Epithelial cell of esophagus (primary cell): ENCODE measurements around the gene OVCA2.

Experiments
- DNase-seq: peaks from one replicate; pipeline ENCODE4 v3.0.0; 2010; ENCODE audit warnings: low read depth
- H3K4me3 ChIP-seq: 2 replicates; pipeline ENCODE4 v1.5.1; 2011; ENCODE audit warnings: mild to moderate bottlenecking, low read length, control low read depth
- TF ChIP-seq, protein P1 (sequence below): IDR thresholded peaks from 2 replicates; pipeline ENCODE4 v1.5.1; 2011; ENCODE audit warnings: low read depth, mild to moderate bottlenecking, low read length, control low read depth, inconsistent platforms; ENCODE audit not compliant: insufficient read depth; ENCODE audit errors: missing control alignments

Gene OVCA2

DNA sequence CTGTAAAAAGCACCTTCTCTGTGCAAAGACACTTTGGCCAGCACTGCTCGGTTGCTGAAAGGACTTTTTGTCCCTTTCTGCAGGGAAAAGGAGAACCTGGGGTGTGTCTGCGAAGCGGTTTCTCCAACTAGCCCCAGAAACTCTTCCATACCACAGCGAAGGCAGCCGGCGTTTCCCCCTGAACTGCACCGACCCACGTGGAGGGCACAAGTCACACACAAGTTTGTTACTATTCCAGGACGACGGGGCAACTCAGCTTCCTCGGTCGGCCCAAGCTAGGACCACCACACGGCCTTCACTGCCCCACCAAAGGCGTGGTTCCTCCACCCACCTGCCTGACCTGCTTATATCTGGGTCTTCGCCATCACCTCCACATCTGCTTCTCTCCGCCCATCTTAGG lies 18.6 kb upstream of the OVCA2 start:
- H3K4me3 ChIP-seq: no peak overlapping the region
- no peak for DNase-seq
- TF ChIP-seq, protein P1, sequence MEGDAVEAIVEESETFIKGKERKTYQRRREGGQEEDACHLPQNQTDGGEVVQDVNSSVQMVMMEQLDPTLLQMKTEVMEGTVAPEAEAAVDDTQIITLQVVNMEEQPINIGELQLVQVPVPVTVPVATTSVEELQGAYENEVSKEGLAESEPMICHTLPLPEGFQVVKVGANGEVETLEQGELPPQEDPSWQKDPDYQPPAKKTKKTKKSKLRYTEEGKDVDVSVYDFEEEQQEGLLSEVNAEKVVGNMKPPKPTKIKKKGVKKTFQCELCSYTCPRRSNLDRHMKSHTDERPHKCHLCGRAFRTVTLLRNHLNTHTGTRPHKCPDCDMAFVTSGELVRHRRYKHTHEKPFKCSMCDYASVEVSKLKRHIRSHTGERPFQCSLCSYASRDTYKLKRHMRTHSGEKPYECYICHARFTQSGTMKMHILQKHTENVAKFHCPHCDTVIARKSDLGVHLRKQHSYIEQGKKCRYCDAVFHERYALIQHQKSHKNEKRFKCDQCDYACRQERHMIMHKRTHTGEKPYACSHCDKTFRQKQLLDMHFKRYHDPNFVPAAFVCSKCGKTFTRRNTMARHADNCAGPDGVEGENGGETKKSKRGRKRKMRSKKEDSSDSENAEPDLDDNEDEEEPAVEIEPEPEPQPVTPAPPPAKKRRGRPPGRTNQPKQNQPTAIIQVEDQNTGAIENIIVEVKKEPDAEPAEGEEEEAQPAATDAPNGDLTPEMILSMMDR: no peak

DNA sequence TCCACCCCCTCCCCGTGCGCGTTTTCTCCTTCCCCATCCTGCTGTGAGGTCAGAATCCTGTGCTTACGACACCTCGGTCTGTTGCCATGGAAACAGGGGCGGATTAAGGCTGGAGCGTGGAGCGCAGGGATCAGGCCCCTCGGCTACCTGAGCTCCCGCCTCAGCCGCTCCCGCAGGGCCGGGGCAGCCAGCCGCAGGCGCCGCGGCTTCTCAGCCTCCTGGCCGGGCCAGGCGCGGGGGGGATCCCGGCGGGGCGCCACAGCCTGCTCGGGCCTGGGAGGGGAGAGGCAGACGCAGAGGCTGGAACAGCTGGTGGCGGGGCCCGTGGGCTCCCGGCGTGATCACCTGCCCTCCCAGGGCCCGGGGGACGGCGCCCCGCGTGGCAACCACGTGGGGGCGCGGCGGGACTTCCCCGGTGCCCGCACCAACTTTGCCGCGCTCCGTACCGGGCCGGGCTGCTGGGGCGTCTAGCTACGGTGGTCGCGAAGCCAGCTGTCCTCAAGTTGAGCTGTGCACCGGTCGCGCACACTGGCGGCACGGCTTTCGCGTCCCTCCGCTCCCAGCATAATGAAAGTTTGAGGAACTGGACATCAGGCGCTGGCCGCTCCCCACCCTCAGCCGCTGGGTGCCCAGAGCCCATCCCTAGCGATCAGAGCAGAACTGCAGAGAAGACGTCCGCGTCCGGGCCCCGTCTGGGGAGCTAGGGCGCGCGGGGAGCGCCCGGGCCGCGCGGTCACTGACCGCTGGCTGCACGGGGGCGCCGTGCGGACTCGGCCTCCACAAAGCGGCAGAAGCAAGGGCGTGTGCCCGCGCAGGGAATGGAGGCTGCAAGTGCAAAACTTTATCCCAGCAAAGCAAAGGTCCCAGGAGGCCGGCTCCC lies 17.9 kb upstream of the OVCA2 start:
- H3K4me3 ChIP-seq: peak overlapping the region; percentile 66
- peak; percentile 41 for DNase-seq
- TF ChIP-seq, protein P1: no peak

DNA sequence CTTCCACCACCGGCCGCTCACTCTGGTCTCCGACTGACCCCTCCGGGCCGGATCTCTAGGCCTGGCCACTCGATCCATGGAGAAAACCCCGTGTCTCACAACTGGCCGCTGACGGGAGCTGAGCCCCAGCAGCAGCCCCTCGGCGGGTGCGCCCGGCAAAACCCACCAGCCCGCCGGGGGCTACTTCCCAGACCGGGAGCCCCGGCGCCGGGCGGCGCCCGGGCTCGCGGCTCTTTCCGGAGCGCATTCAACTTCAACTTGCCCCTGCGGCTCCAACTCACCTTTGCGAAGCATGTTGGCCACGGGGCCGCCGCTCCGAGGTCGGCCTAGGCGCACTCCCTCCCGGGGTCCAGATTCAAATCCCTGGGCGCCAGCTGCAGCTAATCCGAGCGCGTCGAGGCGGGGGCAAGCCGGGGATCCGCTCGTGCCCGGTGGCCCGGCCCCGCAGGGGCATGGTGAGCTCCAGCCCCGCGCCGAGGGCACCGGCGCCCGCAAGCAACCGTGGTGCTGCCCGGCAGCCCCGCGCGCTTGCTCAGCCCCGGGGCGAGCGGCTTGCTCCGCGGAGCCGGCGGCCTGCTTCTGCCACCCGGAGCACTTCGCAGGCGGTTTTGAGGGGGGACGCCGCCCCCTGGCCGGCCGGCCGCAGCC lies 17.1 kb upstream of the OVCA2 start:
- TF ChIP-seq, protein P1: no peak
- DNase-seq: no peak
- H3K4me3 ChIP-seq: peak overlapping the region; percentile 66

DNA sequence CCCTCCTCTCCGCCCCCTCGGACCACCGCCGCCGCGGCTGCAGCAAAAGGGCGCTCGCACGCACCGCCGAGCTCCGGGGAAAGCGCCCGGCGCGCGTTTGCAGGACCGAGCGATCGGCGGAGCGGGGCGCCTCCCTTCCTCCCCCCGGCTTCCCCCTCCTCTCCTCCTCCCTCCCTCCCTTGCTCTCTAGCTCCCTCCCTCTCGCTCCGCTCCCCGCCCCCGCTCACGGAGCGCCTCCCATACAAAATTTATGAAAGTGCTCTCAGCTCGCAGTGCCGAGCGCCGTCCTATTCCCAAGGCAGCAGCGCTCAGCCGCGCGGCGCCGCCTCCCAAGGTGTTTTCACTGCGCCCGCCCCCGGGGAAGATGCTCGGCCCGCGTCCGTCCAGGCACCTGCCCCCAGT lies 16.6 kb upstream of the OVCA2 start, which contains the start of gene RTN4RL1:
RTN4RL1 (minus strand) TSS at position 115 of the 402 bp plus-strand sequence. CDS start 469 bp downstream, outside the sequence.
- TF ChIP-seq, protein P1: peak; percentile 4
- H3K4me3 ChIP-seq: peak within 1 kb of the TSS; percentile 66
- peak; percentile 89 for DNase-seq

DNA sequence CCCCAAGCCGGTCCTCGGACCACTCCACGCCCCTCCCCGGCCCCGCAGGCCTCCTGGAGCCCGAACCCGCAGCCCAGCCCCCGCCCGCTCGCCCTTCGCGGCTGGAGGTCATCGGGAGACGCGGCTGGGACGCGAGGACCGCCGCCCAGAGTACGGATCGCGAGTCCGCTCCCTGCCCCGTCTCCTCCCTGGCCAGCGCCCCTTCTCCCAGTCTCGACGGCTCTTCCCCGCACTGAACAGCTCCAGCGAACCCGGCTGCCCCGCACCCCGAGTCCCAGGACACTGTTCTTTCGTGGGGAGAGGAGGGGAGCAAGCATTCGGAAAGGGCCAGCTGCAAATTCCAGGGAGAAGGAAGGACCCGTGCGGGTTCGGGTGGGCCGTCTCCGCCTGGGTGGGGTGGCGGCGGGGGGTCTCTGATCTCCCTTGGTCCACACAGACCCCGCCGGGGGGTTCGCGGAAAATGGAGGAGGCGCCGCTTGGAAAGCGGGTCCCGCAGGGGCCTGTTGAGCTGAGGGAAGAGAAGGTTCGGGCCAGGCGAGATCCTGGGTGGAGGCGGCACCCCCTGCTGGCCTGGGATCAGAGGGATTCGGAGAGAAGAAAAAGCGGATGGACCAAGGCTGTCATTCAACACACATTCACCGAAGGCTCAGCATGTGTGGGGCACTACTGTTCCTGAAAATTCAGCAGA lies 16.1 kb upstream of the OVCA2 start:
- TF ChIP-seq, protein P1: peak; percentile 82
- peak; percentile 82 for DNase-seq
- peak overlapping the region; percentile 66 for H3K4me3 ChIP-seq

DNA sequence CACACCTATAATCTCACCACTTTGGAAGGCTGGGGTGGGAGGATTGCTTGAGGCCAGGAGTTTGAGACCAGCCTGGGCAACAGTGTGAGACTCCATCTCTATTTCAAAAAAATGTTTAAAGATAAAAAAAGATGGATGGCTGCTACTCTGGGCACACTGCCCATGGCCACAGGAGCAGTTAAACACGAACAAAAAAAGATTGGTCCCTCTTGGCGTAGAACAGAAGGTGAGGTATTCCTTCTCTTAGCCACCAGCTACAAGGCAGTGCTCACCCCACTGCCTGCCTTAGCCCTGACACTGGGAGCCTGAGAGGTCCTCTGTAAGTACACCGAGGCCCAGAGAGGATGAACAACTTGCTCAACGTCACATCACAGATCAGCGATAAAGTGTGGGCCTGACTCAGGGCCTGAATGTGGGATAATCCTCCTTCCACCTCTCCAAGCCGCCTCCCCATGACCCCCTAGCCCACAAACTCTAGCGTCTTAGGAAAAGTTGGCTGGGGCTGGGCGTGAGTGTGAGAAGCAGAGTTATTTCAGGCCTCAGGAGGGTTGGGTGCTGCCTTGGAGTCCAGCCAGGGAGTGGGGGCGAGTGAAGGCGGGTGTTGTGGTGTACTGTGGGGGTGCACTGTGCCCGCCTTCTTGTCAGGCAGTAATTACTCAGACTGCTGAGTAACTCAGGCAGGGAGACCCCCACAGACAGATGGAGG lies 14.1 kb upstream of the OVCA2 start:
- TF ChIP-seq, protein P1: no peak
- H3K4me3 ChIP-seq: no peak overlapping the region
- no peak for DNase-seq
